Measurements from ENCODE around the gene TPM1.

DNA sequence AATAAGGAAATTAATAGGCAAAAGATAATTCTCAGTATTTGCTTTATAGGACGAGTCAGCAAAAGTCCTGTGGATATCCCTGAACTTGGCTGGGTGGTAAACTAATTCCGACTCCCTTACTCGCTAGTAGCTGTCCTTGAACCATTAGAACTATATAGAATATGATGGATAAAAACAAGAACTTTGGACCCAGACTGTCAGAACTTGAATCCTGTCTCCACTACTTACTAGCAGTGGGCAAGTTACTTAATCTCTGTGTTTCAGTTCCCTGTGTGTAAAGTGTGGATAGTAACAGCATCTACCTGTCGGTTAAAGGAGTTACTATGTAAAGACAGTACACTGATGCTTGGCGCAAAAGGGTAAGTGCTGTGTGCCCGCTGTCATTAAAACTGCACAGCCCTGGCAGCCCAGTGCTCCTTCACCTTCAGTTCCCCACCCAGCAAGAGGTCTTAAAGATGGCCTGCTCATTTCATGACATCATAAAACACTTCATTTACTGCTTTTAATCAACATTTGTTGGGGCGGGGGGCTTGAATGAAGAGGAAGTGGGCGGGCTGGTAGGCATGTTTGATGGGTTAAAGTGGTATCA is 7.3 kb downstream of the TPM1 start:
- TF ChIP-seq, protein P1, sequence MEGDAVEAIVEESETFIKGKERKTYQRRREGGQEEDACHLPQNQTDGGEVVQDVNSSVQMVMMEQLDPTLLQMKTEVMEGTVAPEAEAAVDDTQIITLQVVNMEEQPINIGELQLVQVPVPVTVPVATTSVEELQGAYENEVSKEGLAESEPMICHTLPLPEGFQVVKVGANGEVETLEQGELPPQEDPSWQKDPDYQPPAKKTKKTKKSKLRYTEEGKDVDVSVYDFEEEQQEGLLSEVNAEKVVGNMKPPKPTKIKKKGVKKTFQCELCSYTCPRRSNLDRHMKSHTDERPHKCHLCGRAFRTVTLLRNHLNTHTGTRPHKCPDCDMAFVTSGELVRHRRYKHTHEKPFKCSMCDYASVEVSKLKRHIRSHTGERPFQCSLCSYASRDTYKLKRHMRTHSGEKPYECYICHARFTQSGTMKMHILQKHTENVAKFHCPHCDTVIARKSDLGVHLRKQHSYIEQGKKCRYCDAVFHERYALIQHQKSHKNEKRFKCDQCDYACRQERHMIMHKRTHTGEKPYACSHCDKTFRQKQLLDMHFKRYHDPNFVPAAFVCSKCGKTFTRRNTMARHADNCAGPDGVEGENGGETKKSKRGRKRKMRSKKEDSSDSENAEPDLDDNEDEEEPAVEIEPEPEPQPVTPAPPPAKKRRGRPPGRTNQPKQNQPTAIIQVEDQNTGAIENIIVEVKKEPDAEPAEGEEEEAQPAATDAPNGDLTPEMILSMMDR (IDR thresholded peaks at IDR 0.05) = no peak
- TF ChIP-seq ZFX (IDR thresholded peaks at IDR 0.05; ENCODE audit: borderline replicate concordance) = no peak
